HG03064 (cell line): ENCODE results near the gene EPN3.
A peak's percentile ranks its signal among the peaks of the same experiment; 100 is the strongest.

ENCODE experiments used
- ATAC-seq: cut with Tn5 transposase; IDR thresholded peaks from one replicate; pipeline ENCODE4 v1.9.1; 2021; ENCODE audit warnings: low read depth; ENCODE audit not compliant: unreplicated experiment

The EPN3 gene

DNA sequence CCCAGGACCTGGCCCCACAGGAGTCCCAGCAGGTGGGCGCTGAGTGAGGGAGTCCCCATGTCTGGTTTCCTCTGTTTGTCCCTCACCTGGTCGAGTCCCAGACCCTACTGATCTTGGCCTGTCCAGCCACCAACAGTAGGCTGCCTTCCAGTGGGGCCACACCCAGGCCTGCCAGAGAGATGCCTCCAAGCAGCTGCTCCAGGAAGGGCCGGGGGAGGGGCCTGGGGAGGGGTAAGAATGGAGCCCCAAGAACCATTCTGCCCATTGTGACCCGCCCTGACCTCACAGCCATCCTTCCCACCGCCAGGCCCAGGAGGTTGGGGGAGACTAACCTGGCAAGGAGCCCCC, 15.2 kb downstream of the EPN3 start:
- ATAC-seq: no peak

DNA sequence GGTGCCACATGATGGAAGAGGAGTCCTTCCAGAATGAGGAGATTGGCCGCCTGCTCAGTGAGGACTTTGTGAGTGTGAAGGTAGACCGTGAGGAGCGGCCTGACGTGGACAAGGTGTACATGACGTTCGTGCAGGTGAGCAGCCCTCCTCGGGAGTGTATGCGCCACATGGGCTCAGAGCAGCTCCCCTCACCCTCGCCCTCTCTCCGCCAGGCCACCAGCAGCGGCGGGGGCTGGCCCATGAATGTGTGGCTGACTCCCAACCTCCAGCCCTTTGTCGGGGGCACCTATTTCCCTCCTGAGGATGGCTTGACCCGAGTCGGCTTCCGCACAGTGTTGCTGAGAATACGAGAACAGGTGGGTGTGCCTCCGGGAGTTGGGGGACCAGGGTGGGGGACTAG, 16.3 kb downstream of the EPN3 start:
- no peak for ATAC-seq

DNA sequence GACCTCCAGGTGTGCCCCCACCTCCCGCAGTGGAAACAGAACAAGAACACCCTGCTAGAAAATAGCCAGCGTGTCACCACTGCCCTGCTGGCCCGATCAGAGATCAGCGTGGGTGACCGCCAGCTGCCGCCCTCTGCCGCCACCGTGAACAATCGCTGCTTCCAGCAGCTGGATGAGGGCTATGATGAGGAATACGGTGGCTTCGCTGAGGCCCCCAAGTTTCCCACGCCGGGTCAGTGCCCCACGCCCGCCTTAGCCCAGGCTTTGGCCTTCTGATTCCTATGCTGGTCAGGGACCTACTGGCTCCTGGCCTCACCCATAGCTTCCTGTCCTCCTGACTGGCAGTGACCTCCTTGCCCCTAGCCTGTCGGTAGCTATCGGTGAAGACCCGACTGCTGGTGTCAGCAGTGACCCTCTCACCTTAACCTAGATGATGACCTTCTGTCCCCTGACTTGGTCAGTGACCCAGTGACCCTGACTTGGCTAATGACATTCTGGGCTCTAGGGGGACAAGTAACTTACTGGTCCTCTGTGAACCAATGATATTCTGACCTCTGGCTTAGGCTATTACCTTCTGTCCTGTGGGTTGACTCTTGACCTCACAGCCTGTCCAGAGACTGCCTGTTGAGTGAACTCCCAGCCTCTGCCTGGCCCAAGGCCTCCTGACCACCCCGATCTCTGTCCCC, 16.9 kb downstream of the EPN3 start:
- no peak for ATAC-seq

DNA sequence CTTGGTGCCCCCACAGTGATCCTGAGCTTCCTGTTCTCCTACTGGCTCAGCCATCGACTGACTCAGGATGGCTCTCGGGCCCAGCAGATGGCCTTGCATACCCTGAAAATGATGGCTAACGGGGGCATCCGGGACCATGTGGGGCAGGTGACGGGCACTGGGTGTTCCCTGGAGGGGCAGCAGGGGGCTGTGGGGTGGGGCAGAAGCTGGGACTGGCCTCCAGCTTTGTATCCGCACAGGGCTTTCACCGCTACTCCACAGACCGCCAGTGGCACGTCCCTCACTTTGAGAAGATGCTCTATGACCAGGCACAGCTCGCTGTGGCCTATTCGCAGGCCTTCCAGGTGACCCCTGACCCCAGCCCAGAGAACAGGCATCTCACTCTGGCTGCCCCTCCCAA, 17.4 kb downstream of the EPN3 start:
- ATAC-seq: no peak

DNA sequence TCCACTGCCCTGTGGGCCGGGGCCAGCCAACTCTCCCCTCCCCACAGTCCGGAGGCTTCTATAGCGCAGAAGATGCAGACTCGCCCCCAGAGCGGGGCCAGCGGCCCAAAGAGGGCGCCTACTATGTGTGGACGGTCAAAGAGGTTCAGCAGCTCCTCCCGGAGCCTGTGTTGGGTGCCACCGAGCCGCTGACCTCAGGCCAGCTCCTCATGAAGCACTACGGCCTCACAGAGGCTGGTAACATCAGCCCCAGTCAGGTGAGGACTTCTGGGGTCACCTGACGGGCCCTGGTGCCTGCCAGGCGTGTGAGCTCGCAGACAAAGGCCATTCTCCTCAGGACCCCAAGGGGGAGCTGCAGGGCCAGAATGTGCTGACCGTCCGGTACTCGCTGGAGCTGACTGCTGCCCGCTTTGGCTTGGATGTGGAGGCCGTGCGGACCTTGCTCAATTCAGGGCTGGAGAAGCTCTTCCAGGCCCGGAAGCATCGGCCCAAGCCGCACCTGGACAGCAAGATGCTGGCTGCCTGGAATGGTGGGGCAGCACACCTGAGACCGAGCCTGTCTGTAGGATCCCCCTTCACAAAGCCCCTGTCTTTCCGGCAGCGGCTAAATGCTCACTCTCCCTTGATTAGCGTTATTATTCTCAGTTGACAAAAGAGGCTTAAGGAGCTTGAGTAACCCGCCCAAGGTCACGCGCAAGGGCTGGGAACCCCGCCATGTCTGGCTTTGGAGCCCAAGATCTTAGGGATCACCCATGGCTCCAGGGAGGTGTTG, 18.3 kb downstream of the EPN3 start:
- no peak for ATAC-seq

DNA sequence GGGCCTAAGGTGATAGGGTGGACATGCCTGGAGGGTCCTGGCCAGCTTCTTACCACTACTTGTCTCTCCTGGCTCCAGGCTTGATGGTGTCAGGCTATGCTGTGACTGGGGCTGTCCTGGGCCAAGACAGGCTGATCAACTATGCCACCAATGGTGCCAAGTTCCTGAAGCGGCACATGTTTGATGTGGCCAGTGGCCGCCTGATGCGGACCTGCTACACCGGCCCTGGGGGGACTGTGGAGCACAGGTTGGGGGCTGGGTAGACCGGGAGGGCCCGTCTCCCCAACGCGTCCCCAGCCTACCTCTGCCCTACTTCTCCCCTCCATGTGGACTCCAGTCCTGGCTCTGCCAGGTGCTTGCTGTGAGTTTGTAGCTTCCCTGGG, 18.9 kb downstream of the EPN3 start:
- ATAC-seq: no peak

DNA sequence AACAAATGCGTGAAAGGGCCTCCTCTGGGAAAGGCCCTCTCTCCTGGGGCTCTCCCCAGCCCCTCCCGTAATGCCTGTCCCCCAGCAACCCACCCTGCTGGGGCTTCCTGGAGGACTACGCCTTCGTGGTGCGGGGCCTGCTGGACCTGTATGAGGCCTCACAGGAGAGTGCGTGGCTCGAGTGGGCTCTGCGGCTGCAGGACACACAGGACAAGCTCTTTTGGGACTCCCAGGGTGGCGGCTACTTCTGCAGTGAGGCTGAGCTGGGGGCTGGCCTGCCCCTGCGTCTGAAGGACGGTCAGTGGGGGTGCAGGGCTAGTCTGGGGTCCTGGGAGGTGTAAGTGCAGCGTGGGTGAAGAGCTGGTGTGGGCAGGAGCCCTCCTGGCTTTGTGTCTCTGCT, 19.3 kb downstream of the EPN3 start:
- no peak for ATAC-seq

DNA sequence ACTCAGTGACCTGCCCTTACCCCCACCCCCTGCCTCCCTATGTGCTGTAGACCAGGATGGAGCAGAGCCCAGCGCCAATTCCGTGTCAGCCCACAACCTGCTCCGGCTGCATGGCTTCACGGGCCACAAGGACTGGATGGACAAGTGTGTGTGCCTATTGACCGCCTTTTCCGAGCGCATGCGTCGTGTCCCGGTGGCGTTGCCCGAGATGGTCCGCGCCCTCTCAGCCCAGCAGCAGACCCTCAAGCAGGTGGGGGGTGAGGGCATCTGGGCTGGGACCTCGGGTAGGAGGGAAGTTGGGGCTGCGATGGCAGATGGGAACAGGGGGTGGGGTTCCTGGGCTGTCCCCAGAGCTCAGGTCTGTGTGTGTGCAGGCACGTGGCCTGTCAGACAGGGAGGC, 21.7 kb downstream of the EPN3 start:
- ATAC-seq: no peak

DNA sequence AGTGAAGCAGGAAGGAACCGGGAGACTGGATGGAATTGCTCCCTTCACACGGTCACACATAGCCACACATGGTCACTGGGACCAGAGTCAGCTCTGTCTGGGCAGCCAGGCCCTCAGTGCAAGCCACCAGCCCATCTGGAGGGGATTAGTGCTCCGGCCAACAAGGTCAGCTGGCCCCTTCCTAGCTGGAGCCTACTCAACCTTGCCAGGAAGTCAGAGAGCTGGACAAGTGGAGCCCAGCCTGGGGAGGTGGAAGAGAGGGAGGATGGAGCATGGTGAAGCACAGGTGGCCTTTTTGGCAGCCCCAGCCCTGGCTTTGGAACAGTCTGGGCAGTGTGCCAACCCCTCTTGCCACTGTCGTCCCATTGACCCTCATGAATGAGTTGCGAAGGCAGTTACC, 24.3 kb downstream of the EPN3 start:
- ATAC-seq: no peak

DNA sequence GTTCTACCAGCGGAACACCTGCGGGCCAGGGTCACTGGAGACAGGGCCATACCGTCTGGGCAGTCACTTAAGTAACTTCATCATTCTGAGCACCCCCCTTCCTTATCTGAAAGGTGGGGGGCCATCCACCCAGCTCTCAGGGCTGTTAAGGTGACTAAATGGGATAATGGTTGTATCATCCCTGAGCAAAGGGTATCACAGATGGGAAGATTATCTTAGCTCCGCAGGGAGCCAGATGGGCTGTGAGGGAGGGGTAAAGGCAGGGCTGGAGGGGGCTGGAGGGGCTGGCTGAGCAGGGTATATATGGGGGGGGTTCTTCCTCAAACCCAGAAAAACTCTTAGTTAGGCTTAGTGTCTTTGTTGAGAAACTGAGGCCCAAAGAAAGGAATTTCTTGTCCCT, 25.1 kb downstream of the EPN3 start:
- ATAC-seq: no peak

DNA sequence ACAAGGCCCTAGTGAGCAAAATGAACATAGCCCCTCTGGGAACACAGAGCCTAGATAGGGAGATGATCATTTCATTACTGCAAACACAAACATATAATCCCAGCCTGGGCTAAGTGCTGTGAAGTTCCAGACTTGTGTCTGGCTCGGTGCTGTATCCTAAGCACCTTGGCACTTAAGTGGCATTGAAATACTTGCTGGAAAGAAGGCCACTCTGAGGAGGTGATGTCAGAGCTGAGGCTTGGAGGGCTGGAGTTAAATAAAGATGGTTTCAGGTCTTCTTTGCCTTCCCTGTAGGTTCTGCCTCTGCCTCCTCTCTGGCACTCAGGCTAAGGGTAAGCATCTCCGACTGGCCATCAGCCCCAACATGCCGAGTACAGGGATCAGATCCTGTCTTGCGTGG, 25.6 kb downstream of the EPN3 start:
- no peak for ATAC-seq

DNA sequence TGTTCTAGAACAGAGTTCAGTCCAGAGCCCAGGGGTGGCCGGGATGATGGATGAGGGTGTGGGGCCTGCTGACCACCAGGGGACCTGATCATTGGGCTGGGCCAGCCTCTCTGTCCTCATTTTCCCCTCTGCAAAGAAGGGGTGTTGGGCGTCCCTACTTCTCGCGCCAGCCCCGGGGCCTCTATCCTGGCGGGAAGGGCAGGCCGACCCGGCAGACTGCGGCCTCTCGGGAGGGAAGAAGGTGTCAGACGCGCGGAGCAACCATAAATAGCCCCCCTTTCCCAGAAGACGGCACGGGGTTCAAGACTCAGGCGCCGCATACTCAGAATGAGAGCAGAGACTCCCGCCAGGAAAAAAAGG, 26.0 kb downstream of the EPN3 start:
- ATAC-seq: no peak

DNA sequence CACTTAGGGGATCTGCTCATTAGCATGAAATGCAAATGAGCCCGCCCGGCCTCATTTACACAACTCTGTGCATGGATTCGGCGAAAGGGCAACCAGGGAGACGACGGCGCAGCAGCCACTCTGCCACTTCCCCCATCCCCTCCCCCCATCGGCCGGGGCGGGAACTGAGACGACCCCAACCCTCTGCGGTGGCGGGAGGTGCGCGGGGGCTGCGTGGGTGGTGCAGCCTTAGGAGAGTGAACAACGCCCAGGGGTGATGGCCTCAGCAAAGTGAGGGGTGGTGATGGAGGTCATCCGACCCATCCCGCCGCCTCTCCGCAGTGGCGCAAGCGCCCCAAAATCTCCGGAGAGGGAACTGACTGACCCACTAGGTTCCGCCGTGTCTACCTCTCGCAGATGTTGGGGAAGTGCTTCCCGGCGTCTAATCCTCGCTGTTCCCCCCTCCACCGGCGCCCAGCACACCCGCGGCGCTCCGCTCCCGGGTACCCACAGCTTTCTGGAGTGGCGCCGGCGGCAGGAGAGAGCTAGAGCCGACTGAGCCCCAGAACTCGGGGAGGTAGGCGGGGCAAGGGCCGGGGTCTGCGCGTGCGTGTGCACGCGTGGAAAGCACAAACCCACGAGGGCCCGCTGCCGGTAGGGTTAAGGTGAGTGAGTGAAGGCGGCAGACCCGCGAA, 26.5 kb downstream of the EPN3 start:
- no peak for ATAC-seq

DNA sequence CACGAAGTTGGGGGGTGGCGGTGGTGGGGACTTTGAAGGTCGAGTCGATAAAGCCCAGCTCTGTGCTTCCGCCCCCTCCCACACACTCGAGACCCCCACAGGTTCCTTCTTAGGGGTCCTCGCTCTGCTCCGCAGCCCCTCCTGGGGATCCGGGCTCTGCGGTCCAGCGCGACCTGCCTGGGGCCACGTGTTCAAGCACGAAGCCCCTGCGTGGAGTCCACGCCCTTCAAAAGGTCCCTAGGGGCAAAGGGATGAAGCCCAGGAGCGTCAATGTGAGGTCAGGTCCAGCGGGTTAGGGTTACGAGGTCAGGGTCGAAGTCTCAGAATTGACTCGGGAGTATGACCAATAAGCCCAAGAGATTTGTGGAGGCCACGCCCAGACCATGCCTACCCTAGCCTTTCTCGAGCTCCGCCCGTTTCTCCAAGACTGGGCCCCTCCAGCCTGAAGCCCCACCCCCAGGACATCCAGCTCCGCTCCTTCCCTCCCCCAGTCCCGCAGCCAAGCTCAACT, 27.2 kb downstream of the EPN3 start:
- no peak for ATAC-seq

DNA sequence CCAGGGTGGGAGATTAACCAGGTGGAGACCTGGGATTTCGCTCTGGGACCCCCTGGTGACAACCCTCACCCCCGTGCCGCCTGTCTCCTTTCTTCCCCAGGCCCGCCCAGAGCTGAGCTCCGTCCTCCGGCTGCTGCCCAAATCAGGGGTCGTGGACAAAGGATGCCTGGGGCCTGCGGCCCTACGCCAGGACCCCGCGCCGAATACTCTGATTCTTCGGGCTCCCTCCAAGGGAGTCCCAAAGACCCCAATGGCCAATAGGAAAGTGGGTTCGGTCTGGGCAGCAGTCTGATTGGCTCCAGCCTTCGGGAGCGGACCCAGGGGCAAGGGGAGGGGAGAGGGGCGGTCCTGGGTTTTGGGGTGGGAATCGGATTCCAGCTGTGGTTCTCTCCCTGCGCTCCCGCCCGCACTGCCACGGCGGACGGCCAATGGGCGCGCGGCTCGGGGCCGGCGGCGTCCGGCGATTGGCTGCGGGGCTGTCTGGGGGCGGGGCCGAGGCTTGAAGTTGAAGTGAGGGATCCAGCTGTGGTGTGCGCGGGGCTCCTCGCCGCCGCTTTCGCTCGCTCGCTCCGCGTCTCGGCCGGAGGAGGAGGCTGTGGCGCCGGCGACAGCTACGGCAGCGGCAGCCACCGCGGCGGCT, 27.8 kb downstream of the EPN3 start, which contains the start of gene CACNA1G:
TSS of gene CACNA1G (plus strand) at position 531 of the 640 bp plus-strand sequence. CDS start 745 bp downstream, outside the sequence.
- peak; percentile 79 for ATAC-seq

DNA sequence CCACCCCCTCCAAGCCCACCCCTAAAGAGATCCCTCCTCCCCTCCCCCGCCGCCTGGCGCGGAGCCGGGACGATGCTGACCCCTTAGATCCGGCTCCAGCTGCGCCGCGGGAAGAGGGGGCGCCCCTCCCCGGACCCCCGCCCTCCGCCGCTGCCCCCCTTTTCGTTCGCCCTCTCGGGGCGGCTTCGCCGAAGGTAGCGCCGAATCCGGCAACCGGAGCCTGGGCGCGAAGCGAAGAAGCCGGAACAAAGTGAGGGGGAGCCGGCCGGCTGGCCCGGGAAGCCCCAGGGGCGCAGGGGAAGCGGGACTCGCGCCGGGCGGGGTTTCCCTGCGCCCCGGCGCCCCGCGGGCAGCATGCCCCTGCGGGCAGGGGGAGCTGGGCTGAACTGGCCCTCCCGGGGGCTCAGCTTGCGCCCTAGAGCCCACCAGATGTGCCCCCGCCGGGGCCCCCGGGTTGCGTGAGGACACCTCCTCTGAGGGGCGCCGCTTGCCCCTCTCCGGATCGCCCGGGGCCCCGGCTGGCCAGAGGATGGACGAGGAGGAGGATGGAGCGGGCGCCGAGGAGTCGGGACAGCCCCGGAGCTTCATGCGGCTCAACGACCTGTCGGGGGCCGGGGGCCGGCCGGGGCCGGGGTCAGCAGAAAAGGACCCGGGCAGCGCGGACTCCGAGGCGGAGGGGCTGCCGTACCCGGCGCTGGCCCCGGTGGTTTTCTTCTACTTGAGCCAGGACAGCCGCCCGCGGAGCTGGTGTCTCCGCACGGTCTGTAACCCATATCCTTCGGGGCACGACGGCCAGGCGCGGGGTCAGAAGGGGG, 28.6 kb downstream of the EPN3 start:
- ATAC-seq: no peak

DNA sequence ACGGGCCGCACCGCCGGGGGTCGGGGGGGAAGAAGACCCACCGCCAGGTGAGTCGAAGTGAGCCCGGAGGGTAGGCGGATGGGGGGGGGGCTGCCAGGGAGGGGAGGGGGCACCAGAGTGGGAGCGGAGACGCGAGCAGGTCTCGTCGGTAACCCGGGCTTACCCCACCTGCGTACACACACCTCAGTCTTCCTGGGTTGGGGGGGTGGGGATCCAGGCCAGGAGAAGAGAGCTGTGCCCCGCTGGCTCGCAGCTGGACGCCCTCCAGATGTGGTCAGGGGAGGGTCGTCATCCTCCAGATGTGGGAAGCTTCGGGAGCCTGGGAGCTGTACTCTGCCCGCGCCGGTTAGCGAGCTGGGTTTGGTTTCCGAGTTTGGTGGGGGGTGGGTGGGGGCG, 29.2 kb downstream of the EPN3 start:
- ATAC-seq: no peak

DNA sequence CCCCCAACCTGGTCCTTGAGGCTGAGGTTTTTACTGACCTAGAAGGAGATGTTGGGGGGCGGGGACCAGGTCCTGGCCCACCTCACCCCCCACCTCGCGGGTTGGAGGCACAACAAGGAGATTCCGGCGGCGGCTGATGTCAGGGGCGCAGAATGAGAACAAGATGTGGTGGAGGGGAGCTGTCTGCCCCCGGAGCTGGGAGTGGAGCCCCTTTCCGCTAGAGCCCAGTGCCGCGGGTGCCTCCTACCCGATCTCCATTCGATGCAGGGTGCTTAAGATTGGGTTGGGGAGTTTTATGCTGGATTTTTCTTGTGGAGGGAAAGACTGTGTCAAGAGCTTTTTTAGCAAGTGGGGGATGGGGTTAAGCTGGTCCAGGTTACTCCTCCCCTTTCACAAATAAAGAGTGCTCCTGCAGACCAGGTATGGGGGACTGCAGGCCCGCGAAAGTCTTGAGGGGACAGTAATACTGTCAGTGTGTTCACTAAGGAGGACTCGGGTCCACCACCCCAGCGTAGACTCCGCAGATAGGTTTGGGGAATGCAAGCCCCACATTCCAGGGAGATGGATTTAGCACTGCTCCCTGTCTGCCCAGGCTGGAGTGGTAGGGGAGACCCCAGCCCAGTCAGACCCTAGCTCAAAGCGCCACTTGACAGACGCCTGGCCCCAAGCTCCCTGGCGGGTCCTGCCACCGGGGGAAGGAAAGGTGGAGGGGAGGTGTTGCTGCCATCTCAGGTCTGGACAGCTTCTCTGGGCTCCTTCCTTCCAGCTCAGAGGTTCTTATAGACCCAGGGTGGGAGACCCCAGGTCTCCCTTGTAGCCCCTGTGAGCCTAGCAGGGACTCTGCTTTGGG, 29.9 kb downstream of the EPN3 start:
- no peak for ATAC-seq

DNA sequence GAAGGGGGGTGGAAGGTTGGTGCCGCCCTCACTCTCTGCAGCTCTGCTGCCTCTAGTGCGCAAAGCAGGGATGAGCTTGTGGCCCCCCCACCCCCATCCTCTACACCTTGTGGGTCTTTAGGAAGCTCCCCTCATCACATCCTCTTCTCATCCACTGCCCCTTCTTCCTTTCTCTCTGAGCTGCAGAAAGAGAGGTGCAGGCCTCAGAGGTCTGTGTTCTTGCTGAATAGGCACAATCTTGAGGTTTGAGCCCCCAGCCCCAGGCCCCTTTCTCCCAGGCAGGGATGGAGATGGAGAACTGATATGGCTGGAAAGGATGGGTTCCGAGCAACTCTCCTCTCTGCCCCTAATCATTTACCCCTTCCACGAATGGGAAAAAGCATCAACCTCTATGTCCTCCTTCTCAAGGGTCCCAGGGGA, 30.6 kb downstream of the EPN3 start:
- ATAC-seq: no peak
